Occipital lobe (tissue), 2 donors: Measurements from ENCODE around the gene CCSER1. TPM values are rescaled to one million over a fixed set of nuclear protein-coding genes. Genes with fewer than 3 reads are reported as not detected.
"Not testable (repeated sequence)": the region's sequence is repeated elsewhere in the genome, so short reads cannot be mapped to it uniquely, and the experiment has no call there.

ENCODE experiments used
- DNase-seq: peaks from one replicate; lab custom pipeline; 2025; lab: John Stamatoyannopoulos, UW
- total RNA-seq: library from RNA; depleted of rRNA; stranded (reverse); fragments of >200 nt; gene quantifications from one replicate; pipeline ENCODE4 v1.2.3, GENCODE V29; 2014

CCSER1 gene
- total RNA-seq, 1 donor from 2014 or later = 246 TPM

- no peak for DNase-seq
These were observed 1000.6 kb downstream of the CCSER1 start for GRCh38 chr4:91127831-91128230.

- DNase-seq = no peak
These were observed 1001.3 kb downstream of the CCSER1 start for GRCh38 chr4:91128519-91128918.

GRCh38 chr4:91147067-91147466 lies 1019.9 kb downstream of the CCSER1 start:
- no peak for DNase-seq

- not testable (repeated sequence) for DNase-seq
These were observed 1026.8 kb downstream of the CCSER1 start for GRCh38 chr4:91154041-91154440.

- DNase-seq = not testable (repeated sequence)
These were observed 1040.9 kb downstream of the CCSER1 start for GRCh38 chr4:91167864-91168653.

- no peak for DNase-seq
These were observed 1043.6 kb downstream of the CCSER1 start for GRCh38 chr4:91170768-91171167.

GRCh38 chr4:91171217-91171616 lies 1044.0 kb downstream of the CCSER1 start:
- no peak for DNase-seq

GRCh38 chr4:91185061-91185460 lies 1057.9 kb downstream of the CCSER1 start:
- DNase-seq = not testable (repeated sequence)

GRCh38 chr4:91198951-91199350 lies 1071.8 kb downstream of the CCSER1 start:
- DNase-seq = no peak

- no peak for DNase-seq
These were observed 1080.3 kb downstream of the CCSER1 start for GRCh38 chr4:91207535-91207934.

GRCh38 chr4:91212211-91212610 lies 1085.0 kb downstream of the CCSER1 start:
- DNase-seq = no peak

GRCh38 chr4:91217831-91218403 lies 1090.7 kb downstream of the CCSER1 start:
- DNase-seq = not testable (repeated sequence)

- DNase-seq = no peak
These were observed 1093.1 kb downstream of the CCSER1 start for GRCh38 chr4:91220315-91220714.

- DNase-seq = no peak
These were observed 1094.8 kb downstream of the CCSER1 start for GRCh38 chr4:91222014-91222413.

- DNase-seq = no peak
These were observed 1099.7 kb downstream of the CCSER1 start for GRCh38 chr4:91226867-91227266.

GRCh38 chr4:91228659-91229058 lies 1101.5 kb downstream of the CCSER1 start:
- no peak for DNase-seq

- no peak for DNase-seq
These were observed 1106.0 kb downstream of the CCSER1 start for GRCh38 chr4:91233164-91233563.

- no peak for DNase-seq
These were observed 1115.9 kb downstream of the CCSER1 start for GRCh38 chr4:91243132-91243531.

- DNase-seq = no peak
These were observed 1128.8 kb downstream of the CCSER1 start for GRCh38 chr4:91256043-91256442.

GRCh38 chr4:91256751-91257150 lies 1129.6 kb downstream of the CCSER1 start:
- DNase-seq = no peak

- no peak for DNase-seq
These were observed 1130.5 kb downstream of the CCSER1 start for GRCh38 chr4:91257721-91258120.

GRCh38 chr4:91258326-91258725 lies 1131.1 kb downstream of the CCSER1 start:
- DNase-seq = no peak

- DNase-seq = no peak
These were observed 1140.3 kb downstream of the CCSER1 start for GRCh38 chr4:91267543-91267942.
